Measurements from ENCODE around the gene RAB21.

Gene RAB21

GRCh38 chr12:71766202-71766601 lies 11.5 kb downstream of the RAB21 start:
- Histone ChIP-seq H3K27ac (ENCODE audit: low read depth in 2 of 2, low read length in 2 of 2) (no peak overlapping the region), H3K4me1 (ENCODE audit: control insufficient read depth in 2 of 2, insufficient read depth in 2 of 2, low read length in 2 of 2) (peaks cover 0 to 3% of the 10 kb centered on the region in 2 donors), H3K4me3 (ENCODE audit: low read length in 2 of 2) (no peak overlapping the region), H3K9me3 (ENCODE audit: control insufficient read depth in 2 of 2, low read length in 2 of 2) (no peaks in the 10 kb centered on the region), H3K36me3 (ENCODE audit: control insufficient read depth in 2 of 2, insufficient read depth in 2 of 2, low read length in 2 of 2) (peaks cover 4 to 6% of the 10 kb centered on the region in 2 donors), H3K27me3 (ENCODE audit: control insufficient read depth in 2 of 2, insufficient read depth in 2 of 2, low read length in 2 of 2) (no peaks in the 10 kb centered on the region), H3K9ac (ENCODE audit: low read depth in 1 of 2, low read length in 2 of 2) (no peak overlapping the region)

GRCh38 chr12:71767183-71767582 lies 12.5 kb downstream of the RAB21 start:
- peaks cover 9 to 13% of the 10 kb centered on the region in 2 donors for H3K36me3 ChIP-seq (ENCODE audit: control insufficient read depth in 2 of 2, insufficient read depth in 2 of 2, low read length in 2 of 2)
- no peak overlapping the region for H3K9ac ChIP-seq (ENCODE audit: low read depth in 1 of 2, low read length in 2 of 2)
- peaks cover 0 to 3% of the 10 kb centered on the region in 2 donors for H3K4me1 ChIP-seq (ENCODE audit: control insufficient read depth in 2 of 2, insufficient read depth in 2 of 2, low read length in 2 of 2)
- no peak overlapping the region for H3K4me3 ChIP-seq (ENCODE audit: low read length in 2 of 2)
- H3K27ac ChIP-seq (ENCODE audit: low read depth in 2 of 2, low read length in 2 of 2), result no peak overlapping the region
- H3K9me3 ChIP-seq (ENCODE audit: control insufficient read depth in 2 of 2, low read length in 2 of 2), result no peaks in the 10 kb centered on the region
- no peaks in the 10 kb centered on the region for H3K27me3 ChIP-seq (ENCODE audit: control insufficient read depth in 2 of 2, insufficient read depth in 2 of 2, low read length in 2 of 2)

GRCh38 chr12:71768900-71769299 lies 14.2 kb downstream of the RAB21 start:
- Histone ChIP-seq H3K27me3 (ENCODE audit: control insufficient read depth in 2 of 2, insufficient read depth in 2 of 2, low read length in 2 of 2) (no peaks in the 10 kb centered on the region), H3K27ac (ENCODE audit: low read depth in 2 of 2, low read length in 2 of 2) (no peak overlapping the region), H3K4me1 (ENCODE audit: control insufficient read depth in 2 of 2, insufficient read depth in 2 of 2, low read length in 2 of 2) (peaks cover 0 to 3% of the 10 kb centered on the region in 2 donors), H3K9ac (ENCODE audit: low read depth in 1 of 2, low read length in 2 of 2) (no peak overlapping the region), H3K4me3 (ENCODE audit: low read length in 2 of 2) (no peak overlapping the region), H3K9me3 (ENCODE audit: control insufficient read depth in 2 of 2, low read length in 2 of 2) (no peaks in the 10 kb centered on the region), H3K36me3 (ENCODE audit: control insufficient read depth in 2 of 2, insufficient read depth in 2 of 2, low read length in 2 of 2) (peaks cover 18 to 20% of the 10 kb centered on the region in 2 donors)

- Histone ChIP-seq H3K4me3 (ENCODE audit: low read length in 2 of 2) (no peak overlapping the region), H3K9ac (ENCODE audit: low read depth in 1 of 2, low read length in 2 of 2) (no peak overlapping the region), H3K4me1 (ENCODE audit: control insufficient read depth in 2 of 2, insufficient read depth in 2 of 2, low read length in 2 of 2) (peaks cover 0 to 3% of the 10 kb centered on the region in 2 donors), H3K36me3 (ENCODE audit: control insufficient read depth in 2 of 2, insufficient read depth in 2 of 2, low read length in 2 of 2) (peaks cover 18 to 20% of the 10 kb centered on the region in 2 donors), H3K27me3 (ENCODE audit: control insufficient read depth in 2 of 2, insufficient read depth in 2 of 2, low read length in 2 of 2) (no peaks in the 10 kb centered on the region), H3K27ac (ENCODE audit: low read depth in 2 of 2, low read length in 2 of 2) (no peak overlapping the region), H3K9me3 (ENCODE audit: control insufficient read depth in 2 of 2, low read length in 2 of 2) (no peaks in the 10 kb centered on the region)
Measured at GRCh38 chr12:71771069-71771468, 16.4 kb downstream of the RAB21 start.

GRCh38 chr12:71772735-71773134 lies 18.1 kb downstream of the RAB21 start:
- Histone ChIP-seq H3K4me1 (ENCODE audit: control insufficient read depth in 2 of 2, insufficient read depth in 2 of 2, low read length in 2 of 2) (peaks cover 0 to 3% of the 10 kb centered on the region in 2 donors), H3K9ac (ENCODE audit: low read depth in 1 of 2, low read length in 2 of 2) (no peak overlapping the region), H3K9me3 (ENCODE audit: control insufficient read depth in 2 of 2, low read length in 2 of 2) (no peaks in the 10 kb centered on the region), H3K27me3 (ENCODE audit: control insufficient read depth in 2 of 2, insufficient read depth in 2 of 2, low read length in 2 of 2) (no peaks in the 10 kb centered on the region), H3K4me3 (ENCODE audit: low read length in 2 of 2) (no peak overlapping the region), H3K36me3 (ENCODE audit: control insufficient read depth in 2 of 2, insufficient read depth in 2 of 2, low read length in 2 of 2) (peaks cover 18 to 20% of the 10 kb centered on the region in 2 donors), H3K27ac (ENCODE audit: low read depth in 2 of 2, low read length in 2 of 2) (no peak overlapping the region)

- Histone ChIP-seq H3K9ac (ENCODE audit: low read depth in 1 of 2, low read length in 2 of 2) (no peak overlapping the region), H3K36me3 (ENCODE audit: control insufficient read depth in 2 of 2, insufficient read depth in 2 of 2, low read length in 2 of 2) (peaks cover 14 to 15% of the 10 kb centered on the region in 2 donors), H3K4me3 (ENCODE audit: low read length in 2 of 2) (no peak overlapping the region), H3K4me1 (ENCODE audit: control insufficient read depth in 2 of 2, insufficient read depth in 2 of 2, low read length in 2 of 2) (no peaks in the 10 kb centered on the region), H3K27me3 (ENCODE audit: control insufficient read depth in 2 of 2, insufficient read depth in 2 of 2, low read length in 2 of 2) (no peaks in the 10 kb centered on the region), H3K27ac (ENCODE audit: low read depth in 2 of 2, low read length in 2 of 2) (no peak overlapping the region), H3K9me3 (ENCODE audit: control insufficient read depth in 2 of 2, low read length in 2 of 2) (no peaks in the 10 kb centered on the region)
Measured at GRCh38 chr12:71780237-71780822, 25.7 kb downstream of the RAB21 start.

GRCh38 chr12:71782017-71782416 lies 27.4 kb downstream of the RAB21 start:
- no peak overlapping the region for H3K27ac ChIP-seq (ENCODE audit: low read depth in 2 of 2, low read length in 2 of 2)
- no peaks in the 10 kb centered on the region for H3K27me3 ChIP-seq (ENCODE audit: control insufficient read depth in 2 of 2, insufficient read depth in 2 of 2, low read length in 2 of 2)
- H3K36me3 ChIP-seq (ENCODE audit: control insufficient read depth in 2 of 2, insufficient read depth in 2 of 2, low read length in 2 of 2), result peaks cover 25 to 26% of the 10 kb centered on the region in 2 donors
- no peaks in the 10 kb centered on the region for H3K4me1 ChIP-seq (ENCODE audit: control insufficient read depth in 2 of 2, insufficient read depth in 2 of 2, low read length in 2 of 2)
- H3K9ac ChIP-seq (ENCODE audit: low read depth in 1 of 2, low read length in 2 of 2), result no peak overlapping the region
- no peaks in the 10 kb centered on the region for H3K9me3 ChIP-seq (ENCODE audit: control insufficient read depth in 2 of 2, low read length in 2 of 2)
- no peak overlapping the region for H3K4me3 ChIP-seq (ENCODE audit: low read length in 2 of 2)

GRCh38 chr12:71786829-71787228 lies 32.2 kb downstream of the RAB21 start:
- peaks cover 20 to 25% of the 10 kb centered on the region in 2 donors for H3K36me3 ChIP-seq (ENCODE audit: control insufficient read depth in 2 of 2, insufficient read depth in 2 of 2, low read length in 2 of 2)
- H3K4me3 ChIP-seq (ENCODE audit: low read length in 2 of 2), result no peak overlapping the region
- H3K27ac ChIP-seq (ENCODE audit: low read depth in 2 of 2, low read length in 2 of 2), result no peak overlapping the region

GRCh38 chr12:71787580-71787979 lies 32.9 kb downstream of the RAB21 start:
- H3K4me1 ChIP-seq (ENCODE audit: control insufficient read depth in 2 of 2, insufficient read depth in 2 of 2, low read length in 2 of 2), result no peaks in the 10 kb centered on the region
- H3K4me3 ChIP-seq (ENCODE audit: low read length in 2 of 2), result no peak overlapping the region
- H3K27me3 ChIP-seq (ENCODE audit: control insufficient read depth in 2 of 2, insufficient read depth in 2 of 2, low read length in 2 of 2), result no peaks in the 10 kb centered on the region
- H3K27ac ChIP-seq (ENCODE audit: low read depth in 2 of 2, low read length in 2 of 2), result no peak overlapping the region
- H3K9ac ChIP-seq (ENCODE audit: low read depth in 1 of 2, low read length in 2 of 2), result no peak overlapping the region
- H3K36me3 ChIP-seq (ENCODE audit: control insufficient read depth in 2 of 2, insufficient read depth in 2 of 2, low read length in 2 of 2), result peaks cover 17 to 22% of the 10 kb centered on the region in 2 donors
- no peaks in the 10 kb centered on the region for H3K9me3 ChIP-seq (ENCODE audit: control insufficient read depth in 2 of 2, low read length in 2 of 2)

More at GRCh38 chr12:71786829-71787228, 32.2 kb downstream of the RAB21 start:
- Histone ChIP-seq H3K9me3 (ENCODE audit: control insufficient read depth in 2 of 2, low read length in 2 of 2) (no peaks in the 10 kb centered on the region), H3K4me1 (ENCODE audit: control insufficient read depth in 2 of 2, insufficient read depth in 2 of 2, low read length in 2 of 2) (no peaks in the 10 kb centered on the region), H3K27me3 (ENCODE audit: control insufficient read depth in 2 of 2, insufficient read depth in 2 of 2, low read length in 2 of 2) (no peaks in the 10 kb centered on the region), H3K9ac (ENCODE audit: low read depth in 1 of 2, low read length in 2 of 2) (no peak overlapping the region)

- Histone ChIP-seq H3K27ac (ENCODE audit: low read depth in 2 of 2, low read length in 2 of 2) (no peak overlapping the region), H3K27me3 (ENCODE audit: control insufficient read depth in 2 of 2, insufficient read depth in 2 of 2, low read length in 2 of 2) (no peaks in the 10 kb centered on the region), H3K4me1 (ENCODE audit: control insufficient read depth in 2 of 2, insufficient read depth in 2 of 2, low read length in 2 of 2) (no peaks in the 10 kb centered on the region), H3K9me3 (ENCODE audit: control insufficient read depth in 2 of 2, low read length in 2 of 2) (no peaks in the 10 kb centered on the region), H3K36me3 (ENCODE audit: control insufficient read depth in 2 of 2, insufficient read depth in 2 of 2, low read length in 2 of 2) (peaks cover 10 to 12% of the 10 kb centered on the region in 2 donors), H3K9ac (ENCODE audit: low read depth in 1 of 2, low read length in 2 of 2) (no peak overlapping the region), H3K4me3 (ENCODE audit: low read length in 2 of 2) (no peak overlapping the region)
Measured at GRCh38 chr12:71790331-71790730, 35.7 kb downstream of the RAB21 start.

Data from mucosa of rectum (tissue), 2 donors.